ENCODE results near the gene GPC5. TPM values are rescaled to one million over a fixed set of nuclear protein-coding genes. Genes with fewer than 3 reads are reported as not detected.

The GPC5 gene
- total RNA-seq, 1 donor from 2014 or later, result 8.7 TPM

DNA sequence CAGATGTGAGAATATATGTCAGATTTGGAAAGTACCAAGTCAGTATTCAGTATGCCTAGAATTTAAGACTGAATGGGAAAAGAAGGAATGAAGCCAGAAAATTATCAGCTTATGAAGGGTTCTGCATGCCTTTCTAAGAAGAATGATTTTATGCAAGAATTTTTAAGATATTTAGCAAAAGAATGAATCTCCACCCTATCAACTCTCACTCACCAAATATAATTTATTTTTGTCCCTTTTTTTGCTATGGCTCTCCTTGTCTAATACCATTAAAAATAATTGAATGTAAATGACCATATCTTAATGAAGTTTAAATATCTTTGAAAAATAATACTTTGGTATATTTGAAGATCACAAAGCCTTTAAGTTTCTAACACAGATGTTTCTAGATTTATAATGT, 1215.5 kb downstream of the GPC5 start:
- no peak overlapping the region for H3K4me3 ChIP-seq
- DNase-seq (no peak), ATAC-seq (no peak)
- intact Hi-C loops (cut with DNase I), result no loop called here
- H3K27ac ChIP-seq, result no peak overlapping the region
- H3K36me3 ChIP-seq, result no peaks in the 10 kb centered on the region
- H3K9me3 ChIP-seq, result no peaks in the 10 kb centered on the region
- no peaks in the 10 kb centered on the region for H3K27me3 ChIP-seq (ENCODE audit: low read depth)
- TF ChIP-seq, protein P1, sequence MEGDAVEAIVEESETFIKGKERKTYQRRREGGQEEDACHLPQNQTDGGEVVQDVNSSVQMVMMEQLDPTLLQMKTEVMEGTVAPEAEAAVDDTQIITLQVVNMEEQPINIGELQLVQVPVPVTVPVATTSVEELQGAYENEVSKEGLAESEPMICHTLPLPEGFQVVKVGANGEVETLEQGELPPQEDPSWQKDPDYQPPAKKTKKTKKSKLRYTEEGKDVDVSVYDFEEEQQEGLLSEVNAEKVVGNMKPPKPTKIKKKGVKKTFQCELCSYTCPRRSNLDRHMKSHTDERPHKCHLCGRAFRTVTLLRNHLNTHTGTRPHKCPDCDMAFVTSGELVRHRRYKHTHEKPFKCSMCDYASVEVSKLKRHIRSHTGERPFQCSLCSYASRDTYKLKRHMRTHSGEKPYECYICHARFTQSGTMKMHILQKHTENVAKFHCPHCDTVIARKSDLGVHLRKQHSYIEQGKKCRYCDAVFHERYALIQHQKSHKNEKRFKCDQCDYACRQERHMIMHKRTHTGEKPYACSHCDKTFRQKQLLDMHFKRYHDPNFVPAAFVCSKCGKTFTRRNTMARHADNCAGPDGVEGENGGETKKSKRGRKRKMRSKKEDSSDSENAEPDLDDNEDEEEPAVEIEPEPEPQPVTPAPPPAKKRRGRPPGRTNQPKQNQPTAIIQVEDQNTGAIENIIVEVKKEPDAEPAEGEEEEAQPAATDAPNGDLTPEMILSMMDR (IDR thresholded peaks at IDR 0.05), result no peak
- no peaks in the 10 kb centered on the region for H3K4me1 ChIP-seq

DNA sequence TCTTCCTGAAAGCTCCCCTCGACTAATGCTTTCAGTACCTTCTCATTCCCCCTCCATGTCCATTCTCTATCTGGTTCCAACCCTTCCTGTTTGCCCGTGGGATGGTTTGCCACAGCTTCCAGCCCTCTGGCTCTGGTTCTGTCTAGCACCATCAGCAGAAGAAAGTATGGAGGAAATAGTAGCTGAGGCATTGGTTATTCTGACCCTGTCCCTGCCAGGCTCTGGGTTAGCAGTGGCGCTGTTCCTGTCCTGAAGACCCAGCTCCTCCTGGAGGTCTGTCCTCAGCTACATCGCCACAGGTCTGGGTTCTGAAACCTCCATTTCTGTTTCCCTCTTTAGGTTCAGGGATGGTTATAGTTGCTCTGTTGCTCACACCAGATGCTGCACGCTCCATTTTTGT, 1223.6 kb downstream of the GPC5 start:
- TF ChIP-seq, protein P1 (IDR thresholded peaks at IDR 0.05), result no peak
- Histone ChIP-seq H3K4me1 (no peaks in the 10 kb centered on the region), H3K27me3 (ENCODE audit: low read depth) (no peaks in the 10 kb centered on the region), H3K27ac (no peak overlapping the region), H3K9me3 (no peaks in the 10 kb centered on the region), H3K36me3 (no peaks in the 10 kb centered on the region), H3K4me3 (no peak overlapping the region)
- DNase-seq (no peak), ATAC-seq (no peak)
- intact Hi-C loops (cut with DNase I), result no loop called here

GRCh38 chr13:92622905-92623304, 1224.5 kb downstream of the GPC5 start:
- Histone ChIP-seq H3K36me3 (no peaks in the 10 kb centered on the region), H3K4me3 (no peak overlapping the region), H3K9me3 (no peaks in the 10 kb centered on the region), H3K27me3 (ENCODE audit: low read depth) (no peaks in the 10 kb centered on the region), H3K4me1 (no peaks in the 10 kb centered on the region), H3K27ac (no peak overlapping the region)
- intact Hi-C loops (cut with DNase I), result no loop called here
- DNase-seq (no peak), ATAC-seq (no peak)
- TF ChIP-seq, protein P1 (IDR thresholded peaks at IDR 0.05), result no peak

GRCh38 chr13:92626274-92626673, 1227.9 kb downstream of the GPC5 start:
- DNase-seq (no peak), ATAC-seq (no peak)
- TF ChIP-seq, protein P1 (IDR thresholded peaks at IDR 0.05), result no peak
- Histone ChIP-seq H3K4me3 (no peak overlapping the region), H3K4me1 (no peaks in the 10 kb centered on the region), H3K27ac (no peak overlapping the region), H3K9me3 (no peaks in the 10 kb centered on the region), H3K36me3 (no peaks in the 10 kb centered on the region), H3K27me3 (ENCODE audit: low read depth) (no peaks in the 10 kb centered on the region)
- intact Hi-C loops (cut with DNase I), result no loop called here

DNA sequence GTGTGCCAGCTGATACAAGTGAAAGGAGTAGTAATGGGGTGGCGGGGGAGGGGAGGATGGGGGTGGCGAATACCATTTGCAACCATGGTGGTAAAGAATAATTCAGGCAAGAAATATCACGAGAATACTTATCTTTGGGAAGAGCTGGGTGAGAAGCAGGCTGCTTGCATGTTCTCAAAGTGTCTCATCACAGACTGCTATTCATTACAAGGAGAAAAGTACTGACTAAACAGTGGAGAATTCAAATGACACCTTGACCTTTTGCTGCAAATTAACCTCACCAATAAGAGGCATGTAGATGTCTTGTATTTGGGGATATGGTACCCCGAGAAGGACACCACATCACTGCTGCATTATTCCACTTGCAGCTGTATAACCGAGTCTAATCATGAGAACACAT, 1242.5 kb downstream of the GPC5 start:
- no peaks in the 10 kb centered on the region for H3K4me1 ChIP-seq
- TF ChIP-seq, protein P1 (IDR thresholded peaks at IDR 0.05), result no peak
- intact Hi-C loops (cut with DNase I), result no loop called here
- no peaks in the 10 kb centered on the region for H3K27me3 ChIP-seq (ENCODE audit: low read depth)
- no peaks in the 10 kb centered on the region for H3K9me3 ChIP-seq
- no peak overlapping the region for H3K4me3 ChIP-seq
- H3K36me3 ChIP-seq, result no peaks in the 10 kb centered on the region
- DNase-seq, result no peak
- no peak overlapping the region for H3K27ac ChIP-seq
- no peak for ATAC-seq
